Panc1 (cell line): ENCODE results near the gene DCAF11. TPM values are rescaled to one million over a fixed set of nuclear protein-coding genes. Genes with fewer than 3 reads are reported as not detected.

Experiments
- ATAC-seq: fragments of 200-7000 bp; cut with Tn5 transposase; 2 replicates; pipeline ENCODE4 v1.9.1; 2020; ENCODE audit warnings: mild to moderate bottlenecking, moderate library complexity
- BruUV-seq: library from RNA; stranded (reverse); fragments of 400-500 nt; replicated peaks from 2 replicates; lab custom pipeline; 2021; lab: Mats Ljungman, UMichigan
- CTCF ChIA-PET: fragments of 300-600 bp; sonication (Branson Sonifier 250); formaldehyde crosslinking; loops from one replicate; lab custom pipeline; 2022; ENCODE audit warnings: antibody characterized with exemption; lab: Charles Lee
- POLR2A ChIA-PET: fragments of 300-600 bp; sonication (Branson Sonifier 250); formaldehyde crosslinking; loops from one replicate; lab custom pipeline; 2022; ENCODE audit warnings: antibody characterized with exemption; lab: Charles Lee
- DNase-seq: peaks from one replicate; pipeline ENCODE4 v3.0.0-alpha.2; 2010; ENCODE audit warnings: low read depth, low spot score
- H3K27ac ChIP-seq: 2 replicates; pipeline ENCODE4 v1.5.1; 2011; ENCODE audit warnings: mild to moderate bottlenecking, low read length, inconsistent platforms
- H3K27me3 ChIP-seq: fragments of 200-500 bp; sonication (Bioruptor generic); 2 replicates; pipeline ENCODE4 v1.6.0; 2014; ENCODE audit warnings: low read length, inconsistent platforms; ENCODE audit not compliant: control insufficient read depth, insufficient read depth
- H3K36me3 ChIP-seq: fragments of 200-500 bp; sonication (Bioruptor generic); 2 replicates; pipeline ENCODE4 v1.5.1; 2014; ENCODE audit warnings: inconsistent platforms, mild to moderate bottlenecking, low read length, moderate library complexity; ENCODE audit not compliant: control insufficient read depth, insufficient read depth
- H3K4me1 ChIP-seq: 2 replicates; pipeline ENCODE4 v1.5.1; 2011; ENCODE audit warnings: inconsistent platforms, mild to moderate bottlenecking, low read length, moderate library complexity; ENCODE audit not compliant: control insufficient read depth, insufficient read depth
- H3K4me3 ChIP-seq, 2 experiments: 2 replicates each; pipeline ENCODE4 v1.5.1; 2011 to 2012; ENCODE audit warnings: low read depth in 2 of 2, low read length in 2 of 2, mild to moderate bottlenecking in 2 of 2, inconsistent platforms in 1 of 2, moderate library complexity in 1 of 2
- H3K9me3 ChIP-seq: fragments of 200-500 bp; sonication (Bioruptor generic); 2 replicates; pipeline ENCODE4 v1.5.1; 2014; ENCODE audit warnings: low read depth, mild to moderate bottlenecking, inconsistent platforms, low read length, moderate library complexity; ENCODE audit not compliant: control insufficient read depth, insufficient read depth
- POLR2AphosphoS5 ChIP-seq: IDR thresholded peaks from 2 replicates; pipeline ENCODE4 v1.6.1; 2012; ENCODE audit warnings: mild to moderate bottlenecking, low read depth, low read length, moderate library complexity
- SIN3A ChIP-seq: IDR thresholded peaks from 2 replicates; pipeline ENCODE4 v1.6.1; 2012; ENCODE audit warnings: low read depth, mild to moderate bottlenecking, low read length, moderate library complexity, borderline replicate concordance; ENCODE audit not compliant: insufficient read depth
- TCF7L2 ChIP-seq: IDR thresholded peaks from 2 replicates; pipeline ENCODE4 v1.6.1; 2011; ENCODE audit warnings: mild to moderate bottlenecking, low read depth, low read length, inconsistent platforms
- in situ Hi-C: cut with HindIII; loops from 2 replicates; pipeline ENCODE4 v1.10.0; 2016; ENCODE audit warnings: low sequenced_read_pairs, low pct_unique_long_range_greater_than_20kb
- intact Hi-C: fragments of 100-400 bp; cut with micrococcal nuclease; formaldehyde crosslinking; loops from one replicate; pipeline ENCODE4 v1.10.0; 2022; ENCODE audit not compliant: unreplicated experiment
- total RNA-seq: library from RNA; stranded (reverse); gene quantifications from one replicate; pipeline ENCODE4 v1.2.1, GENCODE V29; 2021; ENCODE audit not compliant: unreplicated experiment
- TF ChIP-seq, protein P1 (sequence below), 2 experiments: IDR thresholded peaks; 2 replicates each; pipeline ENCODE4 v1.6.1; 2011 to 2012; ENCODE audit warnings: low read depth in 2 of 2, control low read depth in 1 of 2, low read length in 1 of 2, mild to moderate bottlenecking in 1 of 2, moderate library complexity in 1 of 2; ENCODE audit not compliant: insufficient read depth in 1 of 2
- TF ChIP-seq, protein P2 (sequence below): fragments of 450-650 bp; IDR thresholded peaks from 2 replicates; pipeline ENCODE4 v1.5.1; 2017; ENCODE audit warnings: mild to moderate bottlenecking

Gene DCAF11
- total RNA-seq, 1 experiment from 2014 or later: 37.4 TPM

DNA sequence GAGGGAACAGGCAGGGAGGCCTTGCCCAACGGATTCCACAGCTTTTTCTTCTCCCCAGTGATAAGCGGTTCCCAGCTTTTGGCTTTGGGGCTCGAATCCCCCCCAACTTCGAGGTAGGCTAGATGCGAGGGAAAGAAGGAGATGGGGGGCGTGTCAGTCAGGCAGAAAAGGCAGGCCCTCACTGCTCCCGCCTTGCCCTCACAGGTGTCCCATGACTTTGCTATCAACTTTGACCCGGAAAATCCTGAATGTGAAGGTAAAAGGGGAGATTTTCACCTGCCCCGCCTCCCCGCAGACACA lies 38.3 kb upstream of the DCAF11 start:
- TF ChIP-seq, protein P1, sequence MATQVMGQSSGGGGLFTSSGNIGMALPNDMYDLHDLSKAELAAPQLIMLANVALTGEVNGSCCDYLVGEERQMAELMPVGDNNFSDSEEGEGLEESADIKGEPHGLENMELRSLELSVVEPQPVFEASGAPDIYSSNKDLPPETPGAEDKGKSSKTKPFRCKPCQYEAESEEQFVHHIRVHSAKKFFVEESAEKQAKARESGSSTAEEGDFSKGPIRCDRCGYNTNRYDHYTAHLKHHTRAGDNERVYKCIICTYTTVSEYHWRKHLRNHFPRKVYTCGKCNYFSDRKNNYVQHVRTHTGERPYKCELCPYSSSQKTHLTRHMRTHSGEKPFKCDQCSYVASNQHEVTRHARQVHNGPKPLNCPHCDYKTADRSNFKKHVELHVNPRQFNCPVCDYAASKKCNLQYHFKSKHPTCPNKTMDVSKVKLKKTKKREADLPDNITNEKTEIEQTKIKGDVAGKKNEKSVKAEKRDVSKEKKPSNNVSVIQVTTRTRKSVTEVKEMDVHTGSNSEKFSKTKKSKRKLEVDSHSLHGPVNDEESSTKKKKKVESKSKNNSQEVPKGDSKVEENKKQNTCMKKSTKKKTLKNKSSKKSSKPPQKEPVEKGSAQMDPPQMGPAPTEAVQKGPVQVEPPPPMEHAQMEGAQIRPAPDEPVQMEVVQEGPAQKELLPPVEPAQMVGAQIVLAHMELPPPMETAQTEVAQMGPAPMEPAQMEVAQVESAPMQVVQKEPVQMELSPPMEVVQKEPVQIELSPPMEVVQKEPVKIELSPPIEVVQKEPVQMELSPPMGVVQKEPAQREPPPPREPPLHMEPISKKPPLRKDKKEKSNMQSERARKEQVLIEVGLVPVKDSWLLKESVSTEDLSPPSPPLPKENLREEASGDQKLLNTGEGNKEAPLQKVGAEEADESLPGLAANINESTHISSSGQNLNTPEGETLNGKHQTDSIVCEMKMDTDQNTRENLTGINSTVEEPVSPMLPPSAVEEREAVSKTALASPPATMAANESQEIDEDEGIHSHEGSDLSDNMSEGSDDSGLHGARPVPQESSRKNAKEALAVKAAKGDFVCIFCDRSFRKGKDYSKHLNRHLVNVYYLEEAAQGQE (IDR thresholded peaks at IDR 0.05; ENCODE audit: insufficient read depth in 1 of 2, low read depth in 2 of 2, low read length in 1 of 2): no peak
- TF ChIP-seq, protein P2, sequence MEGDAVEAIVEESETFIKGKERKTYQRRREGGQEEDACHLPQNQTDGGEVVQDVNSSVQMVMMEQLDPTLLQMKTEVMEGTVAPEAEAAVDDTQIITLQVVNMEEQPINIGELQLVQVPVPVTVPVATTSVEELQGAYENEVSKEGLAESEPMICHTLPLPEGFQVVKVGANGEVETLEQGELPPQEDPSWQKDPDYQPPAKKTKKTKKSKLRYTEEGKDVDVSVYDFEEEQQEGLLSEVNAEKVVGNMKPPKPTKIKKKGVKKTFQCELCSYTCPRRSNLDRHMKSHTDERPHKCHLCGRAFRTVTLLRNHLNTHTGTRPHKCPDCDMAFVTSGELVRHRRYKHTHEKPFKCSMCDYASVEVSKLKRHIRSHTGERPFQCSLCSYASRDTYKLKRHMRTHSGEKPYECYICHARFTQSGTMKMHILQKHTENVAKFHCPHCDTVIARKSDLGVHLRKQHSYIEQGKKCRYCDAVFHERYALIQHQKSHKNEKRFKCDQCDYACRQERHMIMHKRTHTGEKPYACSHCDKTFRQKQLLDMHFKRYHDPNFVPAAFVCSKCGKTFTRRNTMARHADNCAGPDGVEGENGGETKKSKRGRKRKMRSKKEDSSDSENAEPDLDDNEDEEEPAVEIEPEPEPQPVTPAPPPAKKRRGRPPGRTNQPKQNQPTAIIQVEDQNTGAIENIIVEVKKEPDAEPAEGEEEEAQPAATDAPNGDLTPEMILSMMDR: no peak
- TF ChIP-seq TCF7L2 (no peak), SIN3A (no peak), POLR2AphosphoS5 (no peak)
- in situ Hi-C loops (no loop called here), intact Hi-C loops (no loop called here)
- ATAC-seq (no peak), DNase-seq (no peak)
- CTCF ChIA-PET: interaction anchor here (1.1 kb wide), 1 partner anchor 18 kb away, joined by 3 read pairs; no protein-coding TSS in a partner anchor
- no peaks in the 10 kb centered on the region for H3K9me3 ChIP-seq
- POLR2A ChIA-PET: interaction anchor here (0.6 kb wide), 1 partner anchor 506 kb away, joined by 12 read pairs; no protein-coding TSS in a partner anchor
- no peaks in the 10 kb centered on the region; the same call in 1 of the 2 replicates for H3K36me3 ChIP-seq
- no peak overlapping the region for H3K4me3 ChIP-seq
- peaks cover 9% of the 10 kb centered on the region; the same call in 1 of the 2 replicates for H3K4me1 ChIP-seq
- no TSS peak for BruUV-seq
- H3K27me3 ChIP-seq: no peaks in the 10 kb centered on the region
- no peak overlapping the region for H3K27ac ChIP-seq

DNA sequence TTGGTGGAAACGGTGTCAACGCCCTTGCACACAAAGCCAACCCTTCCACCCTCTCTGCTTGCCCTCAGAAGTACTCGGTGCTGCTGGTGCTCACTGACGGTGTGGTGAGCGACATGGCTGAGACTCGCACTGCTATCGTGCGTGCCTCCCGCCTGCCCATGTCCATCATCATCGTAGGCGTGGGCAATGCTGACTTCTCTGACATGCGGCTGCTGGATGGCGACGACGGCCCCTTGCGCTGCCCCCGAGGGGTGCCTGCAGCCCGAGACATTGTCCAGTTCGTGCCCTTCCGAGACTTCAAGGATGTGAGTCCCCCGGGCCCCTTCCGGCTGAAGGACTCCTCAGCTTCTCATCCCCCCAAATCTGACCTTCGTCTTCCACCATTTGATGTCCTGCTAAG lies 37.5 kb upstream of the DCAF11 start:
- Histone ChIP-seq H3K27ac (no peak overlapping the region), H3K4me3 (no peak overlapping the region), H3K36me3 (no peaks in the 10 kb centered on the region; the same call in 1 of the 2 replicates), H3K27me3 (no peaks in the 10 kb centered on the region), H3K4me1 (peaks cover 9% of the 10 kb centered on the region; the same call in 1 of the 2 replicates), H3K9me3 (no peaks in the 10 kb centered on the region)
- ATAC-seq (no peak), DNase-seq (no peak)
- intact Hi-C loops: no loop called here
- ChIA-PET POLR2A (no interaction called here), CTCF (interaction anchor here (1.1 kb wide), 1 partner anchor 19 kb away, joined by 3 read pairs; no protein-coding TSS in a partner anchor)
- BruUV-seq: no TSS peak
- no peak for TF ChIP-seq TCF7L2
- no peak for TF ChIP-seq POLR2AphosphoS5
- no peak for TF ChIP-seq SIN3A
- TF ChIP-seq, protein P1 (IDR thresholded peaks at IDR 0.05; ENCODE audit: insufficient read depth in 1 of 2, low read depth in 2 of 2, low read length in 1 of 2): no peak
- TF ChIP-seq, protein P2: no peak
- in situ Hi-C loops: no loop called here
